Thoracic aorta (tissue), 2 donors: ENCODE measurements around the gene NRCAM. TPM values are rescaled to one million over a fixed set of nuclear protein-coding genes. Genes with fewer than 3 reads are reported as not detected.
"Not testable (repeated sequence)": the region's sequence is repeated elsewhere in the genome, so short reads cannot be mapped to it uniquely, and the experiment has no call there.

ENCODE experiments used
- ATAC-seq: fragments of 150-250 bp; one replicate; pipeline ENCODE4 v1.8.0; 2017; ENCODE audit warnings: low read depth; ENCODE audit not compliant: insufficient number of reproducible peaks, low FRiP score
- DNase-seq: peaks from one replicate; pipeline ENCODE4 v3.0.0-alpha.2; 2020; ENCODE audit warnings: low spot score
- H3K27ac ChIP-seq, 2 donors: fragments of 200-600 bp; sonication (generic); 1 replicate in 1 of 2; 2 replicates in 1 of 2; pipeline ENCODE4 v1.5.1; 2016; ENCODE audit warnings: mild to moderate bottlenecking in 2 of 2, moderate library complexity in 2 of 2
- H3K27me3 ChIP-seq: fragments of 200-600 bp; sonication (generic); replicated peaks from 2 replicates; pipeline ENCODE4 v1.6.0; 2016; ENCODE audit warnings: mild to moderate bottlenecking; ENCODE audit not compliant: insufficient read depth
- H3K36me3 ChIP-seq: fragments of 200-600 bp; sonication (generic); one replicate; pipeline ENCODE4 v1.5.1; 2016
- H3K4me1 ChIP-seq, 2 donors: fragments of 200-600 bp; sonication (generic); 1 replicate in 1 of 2; 2 replicates in 1 of 2; pipeline versions ENCODE4 v1.5.1 to v1.6.0; 2016; ENCODE audit warnings: low read depth in 2 of 2, mild to moderate bottlenecking in 1 of 2; ENCODE audit not compliant: control insufficient read depth in 1 of 2
- H3K4me3 ChIP-seq: fragments of 200-600 bp; sonication (generic); 2 replicates; pipeline ENCODE4 v1.5.1; 2016; ENCODE audit warnings: mild to moderate bottlenecking
- H3K9me3 ChIP-seq: fragments of 200-600 bp; sonication (generic); 2 replicates; pipeline ENCODE4 v1.5.1; 2016
- CTCF ChIP-seq: fragments of 200-600 bp; sonication (generic); IDR thresholded peaks from one replicate; pipeline ENCODE4 v1.5.1; 2019; ENCODE audit warnings: antibody characterized with exemption
- total RNA-seq, 2 donors: library from RNA; depleted of rRNA; stranded (reverse); fragments of >200 nt; gene quantifications; one replicate each; pipeline versions ENCODE4 v1.1.0 to v1.2.3, GENCODE V29; 2016

The NRCAM gene
- total RNA-seq, 2 donors from 2014 or later, result 2.4 to 3.3 TPM

GRCh38 chr7:108261560-108262255, 194.5 kb downstream of the NRCAM start:
- no peak for DNase-seq
- Histone ChIP-seq H3K4me1 (no peaks in the 10 kb centered on the region), H3K9me3 (no peaks in the 10 kb centered on the region), H3K27ac (no peak overlapping the region), H3K27me3 (no peaks in the 10 kb centered on the region), H3K36me3 (no peaks in the 10 kb centered on the region), H3K4me3 (no peak overlapping the region)
- ATAC-seq, result no peak
- no peak for TF ChIP-seq CTCF

DNA sequence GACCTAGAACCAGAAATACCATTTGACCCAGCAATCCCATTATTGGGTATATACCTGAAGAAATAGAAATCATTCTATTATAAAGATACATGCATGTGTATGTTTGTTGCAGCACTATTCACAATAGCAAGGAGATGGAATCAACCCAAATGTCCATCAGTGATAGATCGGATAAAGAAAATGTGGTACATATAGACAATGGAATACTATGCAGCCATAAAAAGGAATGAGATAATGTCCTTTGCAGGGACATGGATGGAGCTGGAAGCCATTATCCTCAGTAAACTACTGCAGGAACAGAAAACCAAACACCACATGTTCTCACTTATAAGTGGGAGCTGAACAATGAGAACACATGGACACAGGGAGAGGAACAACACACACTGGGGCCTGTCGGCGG, 196.8 kb downstream of the NRCAM start:
- not testable (repeated sequence) for H3K27me3 ChIP-seq, H3K4me3 ChIP-seq, H3K27ac ChIP-seq, DNase-seq, H3K36me3 ChIP-seq, H3K4me1 ChIP-seq, H3K9me3 ChIP-seq, ATAC-seq

DNA sequence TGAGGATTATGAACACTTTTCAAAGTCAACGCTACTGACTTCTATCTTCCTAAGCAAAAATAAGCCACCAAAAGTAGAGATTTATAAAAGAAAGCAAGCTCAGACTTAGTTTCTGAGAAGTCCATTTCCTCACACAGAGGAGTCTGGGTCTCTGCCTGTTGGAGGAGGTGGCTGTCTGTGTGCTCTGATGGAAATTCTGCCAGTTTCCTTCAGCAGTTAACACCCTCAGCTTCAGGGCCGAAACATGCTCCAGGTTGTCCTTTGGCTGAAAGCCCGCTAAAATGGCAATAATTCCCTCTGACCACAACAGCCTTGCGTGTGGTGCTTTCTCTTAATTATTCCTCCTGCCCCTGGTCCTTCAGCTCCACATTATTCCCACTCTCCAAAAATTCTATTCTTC, 198.3 kb downstream of the NRCAM start:
- H3K4me3 ChIP-seq, result no peak overlapping the region
- H3K27ac ChIP-seq, result no peak overlapping the region
- no peaks in the 10 kb centered on the region for H3K36me3 ChIP-seq
- TF ChIP-seq CTCF, result no peak
- ATAC-seq (no peak), DNase-seq (no peak)
- no peaks in the 10 kb centered on the region for H3K4me1 ChIP-seq
- no peaks in the 10 kb centered on the region for H3K9me3 ChIP-seq
- no peaks in the 10 kb centered on the region for H3K27me3 ChIP-seq

- no peaks in the 10 kb centered on the region for H3K27me3 ChIP-seq
- no peak for ATAC-seq
- H3K9me3 ChIP-seq, result no peaks in the 10 kb centered on the region
- H3K27ac ChIP-seq, result no peak overlapping the region
- no peaks in the 10 kb centered on the region for H3K4me1 ChIP-seq
- no peak for TF ChIP-seq CTCF
- DNase-seq, result no peak
- H3K4me3 ChIP-seq, result no peak overlapping the region
- H3K36me3 ChIP-seq, result no peaks in the 10 kb centered on the region
Measured at GRCh38 chr7:108254259-108254658, 202.0 kb downstream of the NRCAM start.

DNA sequence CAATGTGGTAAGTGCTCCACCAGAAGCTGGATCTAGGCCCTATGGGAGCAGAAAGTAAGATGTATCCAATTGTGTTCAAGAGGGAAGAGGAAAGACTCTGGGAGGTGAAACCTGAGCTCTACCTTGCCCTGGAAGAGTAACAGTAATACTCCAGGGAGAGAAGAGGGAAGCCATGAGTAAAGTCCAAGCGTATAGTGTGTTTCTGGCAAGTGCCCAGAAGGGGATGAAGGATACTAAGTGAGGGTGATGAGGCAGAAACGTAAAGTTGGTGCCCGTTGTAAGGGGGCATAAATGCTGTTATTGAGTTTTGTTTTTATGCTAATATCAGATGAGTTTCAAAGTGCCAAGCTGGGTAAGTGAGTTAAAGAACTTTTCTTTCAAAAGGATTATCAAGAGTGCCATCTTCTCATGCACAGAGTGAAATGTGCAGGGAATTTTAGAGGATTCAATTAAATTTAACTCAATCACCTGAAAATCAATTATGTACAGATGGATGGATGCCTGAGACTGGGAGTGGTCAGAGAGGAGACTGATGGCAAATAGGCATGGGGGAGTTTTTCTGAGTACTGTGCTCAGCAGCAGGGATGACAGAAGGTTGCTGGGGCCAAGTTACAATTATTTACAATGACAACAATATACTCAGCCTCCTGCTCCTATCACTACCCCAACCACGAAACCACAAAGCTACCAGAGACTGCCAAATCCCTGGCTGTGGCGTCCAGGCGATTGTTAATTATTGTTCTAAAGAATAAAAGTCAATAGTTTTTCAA, 202.8 kb downstream of the NRCAM start:
- Histone ChIP-seq H3K9me3 (no peaks in the 10 kb centered on the region), H3K4me3 (no peak overlapping the region), H3K27me3 (no peaks in the 10 kb centered on the region), H3K36me3 (no peaks in the 10 kb centered on the region), H3K27ac (no peak overlapping the region), H3K4me1 (no peaks in the 10 kb centered on the region)
- no peak for TF ChIP-seq CTCF
- ATAC-seq, result no peak
- DNase-seq, result no peak
